Stimulated activated CD4-positive, alpha-beta T cell treated with anti-CD3 and anti-CD28 coated beads, Interleukin-12 subunit alpha, Interleukin-12 subunit beta, amount 100 ng/mL, for 48 hours (primary cell): ENCODE measurements around the gene ELF5.

Experiments used
- DNase-seq, 3 donors: peaks; one replicate each; pipeline ENCODE4 v3.0.0-alpha.2; 2020; ENCODE audit warnings: low read depth in 2 of 3, low spot score in 1 of 3

Gene ELF5

GRCh38 chr11:34454308-34455032 lies 59.1 kb downstream of the ELF5 start:
- DNase-seq, result no peak

GRCh38 chr11:34451053-34451452 lies 62.5 kb downstream of the ELF5 start:
- DNase-seq, result no peak

GRCh38 chr11:34449013-34449412 lies 64.6 kb downstream of the ELF5 start:
- no peak for DNase-seq

GRCh38 chr11:34448223-34448994 lies 65.2 kb downstream of the ELF5 start:
- no peak for DNase-seq

GRCh38 chr11:34447044-34447443 lies 66.5 kb downstream of the ELF5 start:
- DNase-seq, result no peak

GRCh38 chr11:34446386-34446785 lies 67.2 kb downstream of the ELF5 start:
- no peak for DNase-seq

GRCh38 chr11:34445956-34446355 lies 67.6 kb downstream of the ELF5 start:
- DNase-seq, result no peak

GRCh38 chr11:34444428-34444827 lies 69.2 kb downstream of the ELF5 start:
- DNase-seq, result no peak

- DNase-seq, result no peak
Measured at GRCh38 chr11:34443136-34443535, 70.5 kb downstream of the ELF5 start.

GRCh38 chr11:34441814-34442213 lies 71.8 kb downstream of the ELF5 start:
- DNase-seq, result no peak

- no peak for DNase-seq
Measured at GRCh38 chr11:34439610-34440198, 73.9 kb downstream of the ELF5 start.

GRCh38 chr11:34438529-34439507 lies 74.8 kb downstream of the ELF5 start, which contains the start of gene CAT:
TSS of gene CAT (plus strand) at chr11:34438934. CDS start at chr11:34439014, 80 bp downstream.
- DNase-seq, result peak; percentile 95 to 99 (median 96)

GRCh38 chr11:34437224-34438125 lies 76.1 kb downstream of the ELF5 start:
- DNase-seq, result no peak

GRCh38 chr11:34433899-34434298 lies 79.7 kb downstream of the ELF5 start:
- no peak for DNase-seq

GRCh38 chr11:34432822-34433221 lies 80.8 kb downstream of the ELF5 start:
- DNase-seq, result no peak

GRCh38 chr11:34431979-34432378 lies 81.6 kb downstream of the ELF5 start:
- no peak for DNase-seq
